GM23248 (cell line): ENCODE results near the gene C2orf49.

Experiments
- EZH2 ChIP-seq: fragments of 200-600 bp; sonication (generic); IDR thresholded peaks from 2 replicates; pipeline ENCODE4 v1.6.1; 2018; ENCODE audit warnings: antibody characterized with exemption, mild to moderate bottlenecking; ENCODE audit not compliant: insufficient read depth, poor library complexity, severe bottlenecking
- EZH2phosphoT487 ChIP-seq: fragments of 200-600 bp; sonication (generic); IDR thresholded peaks from 2 replicates; pipeline ENCODE4 v1.6.1; 2018; ENCODE audit warnings: antibody characterized with exemption, moderate library complexity, mild to moderate bottlenecking, low read depth; ENCODE audit not compliant: insufficient read depth

DNA sequence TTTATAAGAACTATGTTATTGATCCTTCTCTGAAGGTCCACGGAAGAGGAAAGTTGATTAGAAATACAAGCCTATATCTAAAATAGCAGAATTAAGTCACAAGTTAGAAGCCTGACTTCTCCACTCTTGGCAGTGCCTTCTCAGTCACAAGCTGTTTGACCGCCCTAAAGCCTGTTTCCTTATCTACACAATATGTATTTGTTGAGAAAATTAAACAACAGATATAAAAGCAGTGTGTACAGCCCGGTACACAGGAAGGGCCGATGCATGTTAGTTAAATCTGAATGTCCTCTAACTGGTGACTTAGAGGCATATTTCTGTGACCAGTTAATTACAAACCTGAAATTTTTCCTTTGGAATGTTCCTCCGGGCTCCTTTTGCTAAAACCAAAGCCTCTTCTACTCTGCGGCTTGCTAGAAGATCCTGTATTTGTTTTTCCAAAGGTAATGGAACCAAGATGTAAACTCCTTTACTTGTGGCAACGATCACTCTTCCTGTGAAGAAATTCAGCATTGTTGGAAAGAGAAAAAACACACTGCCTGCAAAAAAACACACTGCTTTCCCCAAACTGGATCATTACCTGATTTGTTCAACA, 41.2 kb upstream of the C2orf49 start:
- TF ChIP-seq EZH2 (no peak), EZH2phosphoT487 (no peak)
